H1 (cell line): ENCODE data around the gene KCNC1. TPM values are rescaled to one million over a fixed set of nuclear protein-coding genes. Genes with fewer than 3 reads are reported as not detected.

ENCODE experiments used
- CBX5 ChIP-seq: fragments of 300-800, 300-1000 bp; sonication (generic); IDR thresholded peaks from 2 replicates; pipeline ENCODE4 v1.7.1; 2016; ENCODE audit warnings: antibody characterized with exemption, low read length, low read depth
- EGR1 ChIP-seq: IDR thresholded peaks from 2 replicates; pipeline ENCODE4 v1.6.1; 2011; ENCODE audit warnings: low read depth, low read length, borderline replicate concordance
- NANOG ChIP-seq: IDR thresholded peaks from 2 replicates; pipeline ENCODE4 v1.6.1; 2011; ENCODE audit warnings: low read length, low read depth, mild to moderate bottlenecking, inconsistent platforms; ENCODE audit not compliant: insufficient read depth, poor library complexity, severe bottlenecking
- NRF1 ChIP-seq: IDR thresholded peaks from 2 replicates; pipeline ENCODE4 v1.6.1; 2011; ENCODE audit warnings: mild to moderate bottlenecking, low read depth, low read length, improper control_type of control experiment
- SP1 ChIP-seq: IDR thresholded peaks from 2 replicates; pipeline ENCODE4 v1.6.1; 2011; ENCODE audit warnings: low read depth, low read length
- USF2 ChIP-seq: IDR thresholded peaks from 2 replicates; pipeline ENCODE4 v1.6.1; 2011; ENCODE audit warnings: low read length, improper control_type of control experiment
- YY1 ChIP-seq: IDR thresholded peaks from 2 replicates; pipeline ENCODE4 v1.6.1; 2011; ENCODE audit warnings: low read depth, mild to moderate bottlenecking, low read length
- polyA plus RNA-seq, 7 experiments: library from polyadenylated mRNA; depleted of rRNA in 3 of 7; stranded (reverse) in 5 of 7; unstranded in 2 of 7; fragments of >200 nt in 5 of 7; fragments of 200-250 nt in 2 of 7; gene quantifications; 1 replicate in 5 of 7; 2 replicates in 1 of 7; 4 replicates in 1 of 7; pipeline versions ENCODE4 v1.2.1 to v1.2.3, GENCODE V29; 2011 to 2013; ENCODE audit warnings: missing spikeins in 2 of 7, mixed read lengths in 2 of 7
- total RNA-seq: library from RNA; stranded (reverse); fragmentation: NEBNext Ultra II Directional; extraction: Animal tissue kit (Norgen Biotek cat#: 25700); gene quantifications from 2 replicates; pipeline ENCODE4 v1.2.1, GENCODE V29; 2021

The KCNC1 gene
- total and polyA plus RNA-seq, 2 of the 8 experiments (the other 6 are each of a cell fraction or from before 2014, with no cell fraction given), result 0.11 to 0.26 TPM

GRCh38 chr11:17831228-17831627 lies 96.6 kb downstream of the KCNC1 start (continued):
- TF ChIP-seq EGR1 (no peak), SP1 (no peak), USF2 (no peak), YY1 (no peak), NRF1 (no peak), NANOG (no peak), CBX5 (no peak)
